HG03159 (cell line): ENCODE results near the gene COL4A1.
"Not testable (repeated sequence)": the region's sequence is repeated elsewhere in the genome, so short reads cannot be mapped to it uniquely, and the experiment has no call there.

Experiments used
- ATAC-seq: cut with Tn5 transposase; IDR thresholded peaks from one replicate; pipeline ENCODE4 v1.9.1; 2021; ENCODE audit warnings: mild to moderate bottlenecking, moderate library complexity; ENCODE audit not compliant: unreplicated experiment

Gene COL4A1

DNA sequence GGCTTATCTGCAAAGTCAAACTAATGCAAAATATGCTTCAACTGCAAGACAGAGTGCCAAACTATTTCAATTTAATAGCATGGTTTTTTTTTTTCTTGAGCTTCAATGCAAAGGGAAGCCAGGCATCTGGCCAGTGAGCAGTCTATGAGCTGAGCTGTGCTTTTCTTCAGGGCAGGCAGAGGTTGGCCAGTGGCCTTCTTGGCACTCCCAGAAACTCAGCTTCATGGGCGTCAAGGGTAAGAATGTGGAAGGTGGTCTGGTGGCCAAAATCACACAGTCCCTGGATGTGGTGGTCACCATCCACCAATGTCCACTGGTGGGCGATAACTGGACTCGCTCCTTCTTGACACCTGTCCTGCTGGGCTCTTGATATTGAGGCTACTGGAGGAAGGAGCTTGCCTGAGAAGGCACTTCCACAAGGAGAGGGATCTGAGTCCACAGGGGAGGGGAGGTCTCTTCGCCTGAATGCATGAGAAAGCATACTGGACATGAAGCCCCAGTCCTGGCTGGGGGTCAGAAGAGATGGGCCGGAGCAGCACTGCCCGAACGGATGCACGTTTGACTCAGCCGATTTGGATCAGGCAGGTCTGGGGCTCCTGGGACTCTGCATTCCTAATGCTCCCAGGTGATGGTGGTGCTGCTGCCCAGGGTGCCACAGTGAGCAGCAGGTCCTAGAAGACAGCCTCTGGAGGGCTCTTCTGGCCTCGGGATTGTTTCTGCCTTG is 17.2 kb upstream of the COL4A1 start:
- no peak for ATAC-seq

DNA sequence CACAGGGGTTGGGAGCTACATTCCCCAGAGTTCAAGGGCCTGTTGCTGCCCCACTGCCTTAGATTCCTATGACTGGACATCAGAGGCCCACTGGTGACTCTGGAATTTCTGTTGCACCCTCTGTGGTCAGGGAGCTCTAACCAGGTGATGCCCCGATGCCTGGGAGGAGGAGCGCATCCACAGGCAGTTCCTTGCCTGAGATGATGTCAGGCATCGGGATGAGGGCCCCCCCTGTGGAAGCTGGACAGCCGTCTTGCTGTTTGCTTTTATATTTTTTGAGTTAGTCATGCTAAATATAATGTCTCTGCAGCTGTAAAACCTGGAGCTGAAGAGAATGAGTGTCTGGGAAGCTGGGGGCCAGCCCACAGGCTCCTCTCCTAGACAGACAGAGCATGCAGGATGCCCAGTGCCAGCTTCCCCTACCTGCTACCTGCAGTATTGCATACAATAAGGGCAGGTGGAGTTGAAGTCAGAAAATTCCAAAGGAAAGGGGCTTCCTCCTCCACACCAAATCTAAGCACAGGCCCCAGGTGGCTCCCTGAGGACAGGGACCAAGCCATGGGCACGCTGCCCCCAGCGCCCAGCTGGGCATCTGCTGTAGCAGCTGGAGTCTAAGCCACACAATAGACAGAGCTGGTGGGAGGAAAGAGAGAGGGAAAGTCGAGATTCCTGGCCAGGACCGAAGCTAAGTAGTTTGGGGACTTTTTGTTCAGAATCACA is 16.4 kb upstream of the COL4A1 start:
- ATAC-seq: no peak

DNA sequence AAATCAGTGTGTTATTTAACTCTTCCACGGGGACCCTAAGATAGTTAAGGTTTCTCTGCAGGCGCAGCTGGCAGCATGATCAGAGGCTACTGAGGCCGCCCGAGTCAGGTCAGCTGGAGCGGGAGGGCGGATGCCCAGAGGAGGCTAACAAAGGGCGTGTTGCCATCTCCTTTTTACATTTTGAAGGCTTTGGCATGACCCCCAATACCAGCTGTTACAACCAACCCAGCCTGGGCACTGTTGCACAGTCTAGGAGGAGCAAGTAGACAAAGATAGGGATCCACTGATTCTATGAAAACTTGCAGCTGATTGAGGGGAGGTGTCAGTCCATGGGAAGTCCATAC is 15.8 kb upstream of the COL4A1 start:
- no peak for ATAC-seq

DNA sequence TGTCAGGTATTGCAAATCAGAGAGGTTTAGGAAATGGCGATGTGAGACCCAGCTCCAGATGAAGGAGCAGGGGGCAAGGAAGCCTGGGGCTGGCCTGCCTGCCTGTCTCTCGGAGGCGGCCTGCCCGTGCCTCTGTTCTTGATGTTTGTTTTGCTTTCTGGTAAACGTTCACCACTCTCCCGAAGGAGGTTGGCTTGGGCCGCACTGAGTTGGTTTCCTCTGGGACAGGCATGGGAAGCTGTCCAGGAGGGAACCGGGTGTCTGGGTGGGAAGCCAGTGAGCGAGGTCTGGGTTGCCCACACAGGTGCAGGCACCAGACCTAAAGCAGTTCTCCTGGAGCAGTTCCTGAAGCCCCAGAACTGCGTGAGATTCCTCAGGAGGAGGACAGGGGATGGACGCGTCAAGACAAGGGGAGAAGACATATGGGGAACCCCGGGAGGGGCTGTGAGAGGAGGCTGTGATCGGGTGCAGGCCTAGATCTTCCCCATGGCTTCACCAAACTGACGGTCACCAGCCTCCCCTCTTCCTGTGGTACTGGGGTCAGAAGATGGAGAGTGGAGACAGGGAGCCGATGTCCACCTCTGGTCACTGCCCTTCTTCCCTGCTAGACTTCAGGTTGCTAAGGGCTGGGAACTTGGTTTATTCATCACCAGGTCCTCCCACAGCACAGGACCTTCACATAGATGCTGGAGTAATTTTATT is 15.3 kb upstream of the COL4A1 start:
- no peak for ATAC-seq

DNA sequence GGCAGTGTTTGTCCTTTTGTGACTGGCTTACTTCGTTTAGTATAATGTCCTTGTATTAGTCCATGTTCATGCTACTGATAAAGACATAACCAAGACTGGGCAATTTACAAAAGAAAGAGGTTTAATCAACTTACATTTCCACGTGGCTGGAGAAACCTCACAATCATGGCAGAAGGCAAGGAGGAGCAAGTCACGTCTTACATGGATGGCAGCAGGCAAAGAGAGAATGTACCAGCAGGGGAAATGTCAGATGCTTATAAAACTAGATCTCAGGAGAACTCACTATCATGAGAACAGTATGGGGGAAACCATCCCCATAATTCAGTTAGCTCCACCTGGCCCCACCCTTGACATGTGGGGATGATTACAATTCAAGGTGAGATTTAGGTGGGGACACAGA is 14.6 kb upstream of the COL4A1 start:
- ATAC-seq: not testable (repeated sequence)

DNA sequence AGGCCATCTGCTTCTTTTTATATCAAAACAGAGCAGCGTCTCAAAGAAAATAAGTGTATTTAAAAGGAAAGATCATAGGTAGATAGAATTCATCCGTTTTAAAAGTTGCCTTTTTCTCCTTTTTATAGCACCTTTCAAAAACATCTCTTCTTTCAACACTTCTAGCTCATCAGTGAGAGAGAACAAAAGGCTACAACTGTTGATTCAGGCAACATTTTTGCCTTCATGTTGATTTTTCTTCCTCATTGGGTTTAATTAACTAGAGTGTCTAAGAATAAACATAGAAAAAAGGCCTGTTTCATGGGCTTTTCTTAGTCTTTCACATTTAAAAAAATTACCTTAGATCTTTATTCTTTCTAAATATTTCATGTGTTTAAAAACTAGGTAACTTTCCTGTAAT is 13.7 kb upstream of the COL4A1 start:
- no peak for ATAC-seq

DNA sequence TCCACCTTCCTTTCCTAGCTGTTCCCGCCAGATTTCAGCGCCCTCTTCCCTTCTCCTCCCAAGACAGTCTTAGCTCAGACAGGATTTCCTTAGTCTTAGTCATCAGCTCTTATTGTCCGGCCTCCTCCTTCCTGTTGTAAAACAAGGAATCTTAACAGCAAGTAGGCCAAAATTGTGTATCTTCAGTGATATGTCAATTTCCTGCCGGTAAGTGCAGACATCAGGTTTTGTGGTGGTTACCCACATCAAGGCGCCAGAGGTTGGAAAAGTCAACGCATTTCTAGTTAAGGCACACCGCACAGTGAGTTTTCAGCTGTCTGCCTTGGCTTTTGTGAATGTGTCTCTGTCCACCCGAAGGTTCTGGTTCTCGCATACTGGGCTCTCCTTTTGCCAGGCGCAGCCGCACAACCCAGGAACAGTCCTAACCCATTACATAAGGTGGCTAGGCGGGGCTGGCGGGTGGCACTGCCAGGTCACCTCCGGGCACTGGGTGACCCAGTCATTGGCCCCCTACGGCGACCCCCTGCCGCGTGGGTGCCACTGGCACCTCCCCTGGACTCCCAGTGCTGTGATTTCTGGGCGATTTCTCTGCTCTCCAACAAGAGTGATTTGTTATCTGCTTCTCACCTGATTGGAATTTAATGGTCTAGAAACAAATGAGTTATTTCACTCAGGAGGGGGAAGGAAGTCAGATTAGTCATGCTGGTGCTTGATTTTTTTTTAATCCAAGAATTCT is 13.0 kb upstream of the COL4A1 start:
- ATAC-seq: no peak

DNA sequence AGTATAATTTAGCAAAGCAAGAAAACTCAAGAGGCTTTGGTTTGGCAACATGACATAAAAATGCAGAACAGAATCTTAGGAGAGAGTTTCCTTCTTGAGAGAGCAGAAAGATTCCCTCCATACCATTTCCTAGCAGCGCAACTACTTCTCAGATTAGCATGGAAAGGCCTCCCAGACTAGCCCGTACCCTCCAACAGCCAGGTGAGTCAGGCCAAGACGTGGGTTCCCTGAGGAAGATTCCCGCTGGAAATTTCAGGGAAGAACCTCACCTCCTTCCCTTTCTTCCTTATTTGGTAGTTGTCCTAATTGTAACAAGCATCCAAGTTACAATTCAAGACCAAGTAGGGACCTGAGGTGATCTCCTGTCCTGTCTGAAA is 12.4 kb upstream of the COL4A1 start:
- ATAC-seq: no peak

DNA sequence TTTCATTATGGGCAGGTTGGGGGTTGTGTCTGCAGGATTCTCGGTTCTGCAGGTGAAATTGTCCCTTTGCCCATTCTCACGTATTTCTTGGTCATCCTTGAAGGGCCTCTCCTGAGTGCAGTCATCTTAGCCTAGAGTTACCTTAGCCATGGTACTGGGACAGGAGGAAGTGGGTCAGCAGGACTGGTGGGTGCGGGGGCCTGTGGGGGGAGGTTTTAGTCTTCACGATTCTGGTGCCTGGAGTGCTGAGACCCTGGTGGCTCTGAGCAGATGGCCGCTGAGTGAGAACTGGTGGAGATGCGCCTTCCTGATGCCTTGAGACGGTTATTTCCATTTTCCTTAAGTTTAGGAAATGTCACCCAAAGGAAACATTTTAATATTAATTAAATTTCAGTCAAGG is 12.0 kb upstream of the COL4A1 start:
- no peak for ATAC-seq

DNA sequence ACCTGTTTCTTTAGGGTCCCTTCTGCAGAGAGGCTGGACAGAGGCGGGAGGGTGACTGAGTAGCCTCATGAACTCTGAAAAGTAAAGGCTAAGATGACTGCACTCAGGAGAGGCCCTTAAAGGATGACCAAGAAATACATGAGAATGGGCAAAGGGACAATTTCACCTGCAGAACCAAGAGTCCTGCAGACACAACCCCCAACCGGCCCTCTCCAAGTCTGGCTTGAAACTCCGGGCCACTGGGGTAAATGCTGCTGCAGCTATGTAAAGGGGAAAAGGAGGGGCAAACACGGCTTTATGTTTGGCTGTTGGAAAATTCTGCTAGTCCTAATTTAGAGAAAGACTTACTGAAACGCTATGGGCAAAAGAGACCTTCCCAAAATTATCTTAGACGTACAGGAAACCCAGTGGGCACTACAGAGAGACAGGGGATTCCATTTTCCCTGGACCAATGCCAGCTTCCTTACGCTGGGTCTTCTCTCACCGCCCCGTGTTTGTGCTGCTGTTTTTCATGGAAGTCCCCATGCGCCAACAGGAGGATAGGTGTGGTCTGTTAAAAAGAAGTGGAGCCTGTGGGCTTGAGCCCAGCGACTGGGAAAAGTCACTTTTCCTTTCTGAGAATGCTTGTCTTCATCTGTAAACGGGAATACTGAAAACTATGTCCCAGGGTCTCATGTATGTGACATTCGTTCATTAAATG is 10.7 kb upstream of the COL4A1 start:
- ATAC-seq: no peak

DNA sequence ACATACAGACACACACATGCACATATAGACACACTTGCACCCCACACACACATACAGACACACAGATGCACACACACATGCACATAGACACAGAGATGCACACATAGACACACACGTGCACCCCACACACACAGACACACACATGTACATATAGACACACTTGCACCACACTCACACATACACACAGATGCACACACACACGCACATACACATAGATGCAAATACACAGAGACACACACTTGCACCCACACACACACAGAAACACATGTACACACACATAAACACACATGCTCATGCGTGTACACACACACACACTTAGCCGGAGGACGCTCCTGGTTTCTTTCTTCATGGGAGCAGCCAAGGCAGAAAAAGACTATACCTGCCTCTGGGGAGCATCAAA is 10.1 kb upstream of the COL4A1 start:
- no peak for ATAC-seq

DNA sequence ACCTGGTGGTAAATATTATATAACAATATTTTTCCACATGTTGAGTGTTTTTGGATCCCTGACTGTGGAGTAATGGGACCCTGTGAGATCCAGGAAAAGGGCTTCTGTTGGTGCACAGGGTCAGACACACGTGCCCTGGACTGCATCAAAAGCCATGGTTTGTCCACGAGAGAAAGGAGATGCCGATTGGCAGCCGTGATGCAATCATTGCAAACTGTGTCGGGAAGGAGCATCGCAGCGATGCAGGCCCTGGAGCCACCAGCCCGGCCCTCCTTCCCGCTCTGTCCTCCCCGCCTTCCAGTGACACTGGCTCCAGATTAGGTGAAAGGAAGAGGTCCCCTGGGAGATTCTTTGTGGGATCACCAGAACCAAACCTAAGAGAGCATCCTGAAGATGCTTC is 9.2 kb upstream of the COL4A1 start:
- no peak for ATAC-seq

DNA sequence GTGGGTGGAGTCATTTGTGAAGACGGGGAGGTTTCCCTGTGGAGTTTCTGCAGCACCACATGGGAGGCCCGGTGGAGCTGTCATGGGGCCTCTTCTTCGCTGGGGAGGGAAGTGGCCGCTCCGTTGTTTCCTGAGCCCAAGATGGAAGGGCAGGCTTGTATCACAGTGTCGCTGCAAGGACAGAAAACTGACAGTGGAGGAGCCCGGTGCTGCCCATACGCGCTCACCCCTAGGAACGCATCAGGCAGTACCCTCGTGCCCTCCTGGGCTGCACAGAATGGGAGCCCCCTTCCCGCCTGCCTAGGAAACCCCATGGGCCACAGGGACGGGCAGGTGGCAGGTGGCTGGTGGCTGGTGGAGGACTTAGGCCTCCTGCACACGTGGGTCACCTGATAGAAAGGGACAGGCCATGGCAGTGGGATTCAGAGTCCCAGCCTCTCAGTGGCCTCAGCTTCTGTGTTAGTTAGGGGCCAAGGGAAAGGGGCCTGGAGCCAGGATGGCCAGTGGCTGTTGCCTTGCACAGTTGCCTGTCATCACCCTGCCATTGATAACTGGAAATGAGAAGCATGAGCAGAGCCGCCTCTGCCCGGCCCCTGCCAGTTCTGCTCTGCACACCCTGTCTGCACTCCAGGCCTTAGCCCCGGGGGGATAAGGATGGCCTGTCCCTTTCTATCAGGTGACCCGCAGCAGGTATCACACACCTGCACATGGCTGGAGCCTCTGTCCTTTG is 7.7 kb upstream of the COL4A1 start:
- no peak for ATAC-seq

DNA sequence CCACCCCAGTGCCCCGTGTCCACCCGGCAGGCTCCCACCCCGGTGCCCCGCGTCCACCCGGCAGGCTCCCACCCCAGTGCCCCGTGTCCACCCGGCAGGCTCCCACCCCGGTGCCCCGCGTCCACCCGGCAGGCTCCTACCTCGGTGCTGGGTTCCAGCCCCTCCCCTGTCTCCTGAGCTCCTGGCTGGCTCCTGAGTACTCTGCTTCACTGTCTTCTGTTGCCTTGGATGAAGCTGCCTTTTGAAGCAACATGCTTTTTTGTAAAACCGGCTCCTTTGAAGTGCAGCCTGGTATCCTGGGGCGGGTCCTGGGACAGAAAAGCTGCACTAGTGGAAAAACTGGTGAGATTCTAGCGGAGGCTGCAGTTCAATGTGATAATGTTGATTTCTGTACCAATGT is 6.8 kb upstream of the COL4A1 start:
- not testable (repeated sequence) for ATAC-seq

DNA sequence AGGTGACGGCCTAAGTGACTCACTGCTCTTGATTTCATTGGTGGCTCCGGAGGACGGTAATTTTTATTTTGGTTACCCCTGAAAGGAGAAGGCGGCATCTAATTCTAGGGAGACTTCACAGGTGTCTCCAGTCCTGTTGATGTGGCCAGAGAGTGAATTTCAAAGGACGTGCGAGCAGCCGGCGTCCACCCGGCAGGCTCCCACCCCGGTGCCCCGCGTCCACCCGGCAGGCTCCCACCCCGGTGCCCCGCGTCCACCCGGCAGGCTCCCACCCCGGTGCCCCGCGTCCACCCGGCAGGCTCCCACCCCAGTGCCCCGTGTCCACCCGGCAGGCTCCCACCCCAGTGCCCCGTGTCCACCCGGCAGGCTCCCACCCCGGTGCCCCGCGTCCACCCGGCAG is 6.3 kb upstream of the COL4A1 start:
- not testable (repeated sequence) for ATAC-seq

DNA sequence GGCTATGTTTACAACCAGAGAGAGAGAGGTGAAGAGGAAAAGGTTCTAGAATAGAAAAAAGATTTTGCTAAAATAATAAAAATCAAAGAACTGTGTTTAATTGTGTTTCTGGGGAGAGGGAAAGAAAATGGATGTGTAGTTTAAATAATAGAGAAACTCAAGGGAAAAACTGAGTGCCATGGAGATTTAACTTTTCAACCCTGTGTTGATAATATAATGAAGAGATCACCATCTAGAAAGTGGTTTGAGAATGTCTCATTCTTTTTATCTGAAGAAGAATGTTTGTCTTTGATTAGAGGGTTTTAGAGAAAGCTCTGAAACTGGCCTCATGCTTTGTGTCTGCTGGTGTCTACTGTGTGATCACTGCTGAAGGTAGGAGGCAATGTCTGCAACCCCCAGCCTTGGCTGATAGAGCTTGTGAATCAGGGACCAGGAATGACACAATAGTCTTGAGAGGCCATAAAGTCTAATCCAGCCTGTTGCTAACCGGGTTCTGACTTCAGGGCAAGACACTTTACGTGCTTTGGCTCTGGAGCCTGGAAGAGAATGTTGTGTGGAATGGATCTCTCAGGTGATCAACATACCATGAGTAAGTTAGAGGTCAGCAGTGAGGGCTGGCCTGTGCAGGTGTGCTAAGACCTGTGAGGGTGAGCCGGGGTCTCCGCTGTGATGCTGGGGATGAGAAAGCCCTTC is 5.5 kb upstream of the COL4A1 start:
- no peak for ATAC-seq

DNA sequence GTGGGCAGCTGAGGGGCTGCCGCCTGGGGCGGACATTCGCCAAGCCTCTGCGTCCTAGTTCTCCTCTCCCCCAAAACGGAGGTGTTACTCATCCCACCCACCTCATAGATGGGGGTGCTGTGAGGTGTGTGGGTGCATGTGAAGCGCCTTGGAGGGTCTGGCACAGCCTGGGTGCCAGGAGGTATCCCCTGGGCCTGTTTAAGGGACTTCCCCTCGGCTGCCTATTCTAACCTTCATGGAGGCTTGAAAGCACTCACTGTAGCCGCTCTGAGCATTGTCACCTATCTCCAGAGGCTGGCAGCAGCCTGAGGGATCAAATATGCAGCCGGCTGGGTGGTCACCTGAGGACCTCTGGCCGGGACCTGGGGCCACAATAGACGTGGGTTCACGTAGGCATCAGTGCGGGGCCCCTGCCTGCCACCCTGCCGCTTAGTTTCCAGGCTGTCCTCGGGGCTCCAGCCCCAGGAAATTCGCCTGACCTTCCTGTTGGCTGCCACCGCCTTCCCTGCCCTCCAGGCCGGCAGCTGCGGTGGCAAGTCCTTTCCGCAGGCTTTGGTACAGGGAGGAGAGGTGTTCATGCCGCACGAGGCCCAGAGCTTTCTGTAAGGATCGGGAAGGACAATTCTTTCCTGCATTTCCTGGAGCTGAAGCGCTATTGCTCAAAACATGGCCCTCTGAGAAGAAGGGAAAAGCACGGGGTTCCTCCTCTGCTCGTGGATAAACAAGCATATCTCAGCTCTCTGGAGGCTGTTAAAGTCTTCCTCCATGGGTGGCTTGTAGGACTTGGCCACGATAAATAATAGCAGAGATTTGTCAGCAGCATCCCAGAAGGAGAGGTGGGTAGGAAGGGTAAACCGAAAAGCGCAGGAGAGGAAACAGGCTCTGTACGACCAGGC is 4.7 kb upstream of the COL4A1 start:
- no peak for ATAC-seq

DNA sequence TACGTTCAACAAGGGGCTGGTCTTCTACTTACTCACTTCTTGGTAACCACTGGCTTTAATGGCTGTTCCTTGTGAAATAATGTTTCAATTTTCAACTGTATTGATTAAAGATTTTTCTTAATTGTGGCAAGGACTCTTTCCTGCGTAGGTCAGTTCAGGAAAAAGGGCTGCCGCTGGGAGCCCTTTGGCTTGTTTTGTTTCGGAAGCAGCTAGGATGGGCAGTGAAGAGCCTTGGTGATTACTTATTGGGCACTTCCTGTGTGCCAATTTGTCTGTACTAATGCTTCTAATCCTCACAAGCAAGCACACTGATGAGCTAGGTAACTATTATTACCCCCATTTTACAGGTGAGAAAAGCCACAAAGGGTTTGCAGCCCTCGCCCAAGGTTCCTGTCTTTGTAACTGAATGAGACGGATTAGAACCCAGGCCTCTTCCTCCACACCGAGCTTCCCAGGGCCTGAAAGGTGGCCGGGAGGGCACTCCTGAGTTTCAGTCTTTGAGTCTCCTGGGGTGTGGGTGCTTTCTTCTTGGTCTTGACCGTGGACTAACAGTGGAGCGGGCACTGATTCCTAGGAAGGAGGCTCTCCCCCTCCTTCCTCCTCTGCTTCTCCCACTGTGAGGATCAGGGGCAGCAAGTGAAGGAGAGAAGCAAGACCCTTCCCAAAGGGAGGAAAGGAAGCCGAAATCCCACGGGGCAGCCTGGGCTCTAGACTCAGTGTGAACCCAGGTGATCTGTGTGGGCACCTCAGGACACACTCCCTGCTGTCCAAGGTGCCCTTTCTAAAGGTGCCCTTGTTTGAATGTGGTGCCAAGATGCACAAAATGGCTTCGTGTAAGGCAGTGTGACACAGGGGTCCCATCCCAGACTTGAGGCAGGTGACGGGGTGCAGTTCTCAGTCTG is 3.8 kb upstream of the COL4A1 start:
- ATAC-seq: no peak
